RWPE2 (cell line): Measurements from ENCODE around the gene DPPA5.
A peak's percentile ranks its signal among the peaks of the same experiment; 100 is the strongest.

ENCODE experiments used
- ATAC-seq: fragments of 200-7000 bp; cut with Tn5 transposase; 3 replicates; pipeline ENCODE4 v1.9.1; 2021; ENCODE audit warnings: low read depth
- DNase-seq: peaks from one replicate; pipeline ENCODE4 v3.0.0-alpha.2; 2020; ENCODE audit warnings: low spot score
- H3K27ac ChIP-seq: fragments of 450-650 bp; 2 replicates; pipeline ENCODE4 v1.5.1; 2017; ENCODE audit warnings: mild to moderate bottlenecking; ENCODE audit not compliant: poor library complexity, severe bottlenecking
- H3K27me3 ChIP-seq: fragments of 250-450 bp; sonication (Bioruptor Pico); 2 replicates; pipeline ENCODE4 v1.5.1; 2021; ENCODE audit warnings: mild to moderate bottlenecking, moderate library complexity; ENCODE audit not compliant: insufficient read depth, poor library complexity, severe bottlenecking
- H3K36me3 ChIP-seq: fragments of 250-450 bp; sonication (Bioruptor Pico); 2 replicates; pipeline ENCODE4 v1.5.1; 2020; ENCODE audit warnings: low read depth, mild to moderate bottlenecking, moderate library complexity
- H3K4me1 ChIP-seq: fragments of 250-450 bp; sonication (Bioruptor Pico); 2 replicates; pipeline ENCODE4 v1.5.1; 2021; ENCODE audit warnings: mild to moderate bottlenecking, moderate library complexity; ENCODE audit not compliant: insufficient read depth, poor library complexity, severe bottlenecking
- H3K4me3 ChIP-seq: fragments of 250-450 bp; sonication (Bioruptor Pico); 2 replicates; pipeline ENCODE4 v1.5.1; 2021; ENCODE audit warnings: mild to moderate bottlenecking, moderate library complexity; ENCODE audit not compliant: severe bottlenecking
- H3K9me3 ChIP-seq: fragments of 250-450 bp; sonication (Bioruptor Pico); 2 replicates; pipeline ENCODE4 v1.5.1; 2021; ENCODE audit warnings: mild to moderate bottlenecking, moderate library complexity; ENCODE audit not compliant: severe bottlenecking
- TF ChIP-seq, protein P1 (sequence below): fragments of 450-650 bp; IDR thresholded peaks from one replicate; pipeline ENCODE4 v1.5.1; 2017; ENCODE audit warnings: mild to moderate bottlenecking, moderate library complexity; ENCODE audit not compliant: poor library complexity, severe bottlenecking

DPPA5 gene

GRCh38 chr6:73341335-73341734, 12.7 kb downstream of the DPPA5 start:
- no peaks in the 10 kb centered on the region for H3K9me3 ChIP-seq
- no peaks in the 10 kb centered on the region for H3K27me3 ChIP-seq
- H3K4me3 ChIP-seq, result no peak overlapping the region
- no peaks in the 10 kb centered on the region for H3K4me1 ChIP-seq
- DNase-seq (no peak), ATAC-seq (no peak)
- TF ChIP-seq, protein P1, sequence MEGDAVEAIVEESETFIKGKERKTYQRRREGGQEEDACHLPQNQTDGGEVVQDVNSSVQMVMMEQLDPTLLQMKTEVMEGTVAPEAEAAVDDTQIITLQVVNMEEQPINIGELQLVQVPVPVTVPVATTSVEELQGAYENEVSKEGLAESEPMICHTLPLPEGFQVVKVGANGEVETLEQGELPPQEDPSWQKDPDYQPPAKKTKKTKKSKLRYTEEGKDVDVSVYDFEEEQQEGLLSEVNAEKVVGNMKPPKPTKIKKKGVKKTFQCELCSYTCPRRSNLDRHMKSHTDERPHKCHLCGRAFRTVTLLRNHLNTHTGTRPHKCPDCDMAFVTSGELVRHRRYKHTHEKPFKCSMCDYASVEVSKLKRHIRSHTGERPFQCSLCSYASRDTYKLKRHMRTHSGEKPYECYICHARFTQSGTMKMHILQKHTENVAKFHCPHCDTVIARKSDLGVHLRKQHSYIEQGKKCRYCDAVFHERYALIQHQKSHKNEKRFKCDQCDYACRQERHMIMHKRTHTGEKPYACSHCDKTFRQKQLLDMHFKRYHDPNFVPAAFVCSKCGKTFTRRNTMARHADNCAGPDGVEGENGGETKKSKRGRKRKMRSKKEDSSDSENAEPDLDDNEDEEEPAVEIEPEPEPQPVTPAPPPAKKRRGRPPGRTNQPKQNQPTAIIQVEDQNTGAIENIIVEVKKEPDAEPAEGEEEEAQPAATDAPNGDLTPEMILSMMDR, result no peak
- H3K36me3 ChIP-seq, result no peaks in the 10 kb centered on the region
- H3K27ac ChIP-seq, result no peak overlapping the region

DNA sequence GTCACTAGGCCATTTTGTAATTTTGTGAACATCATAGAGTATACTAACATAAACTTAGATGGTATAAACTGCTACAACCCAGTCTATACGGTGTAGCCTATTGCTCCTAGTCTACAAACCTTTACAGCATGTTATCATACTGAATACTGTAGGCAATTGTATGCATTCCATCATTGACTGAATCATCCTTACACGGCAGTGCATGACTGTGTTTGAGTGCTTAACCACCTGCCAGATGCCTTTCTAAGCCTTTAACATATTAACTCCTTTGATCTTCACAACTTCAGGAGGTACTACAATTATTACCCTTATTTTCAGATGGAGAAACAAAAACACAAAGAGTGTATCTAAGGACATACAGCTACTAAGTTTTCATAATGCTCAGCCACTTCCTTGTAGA, 14.0 kb downstream of the DPPA5 start:
- ATAC-seq (peak; percentile 80), DNase-seq (no peak)
- Histone ChIP-seq H3K27me3 (no peaks in the 10 kb centered on the region), H3K4me1 (no peaks in the 10 kb centered on the region), H3K36me3 (no peaks in the 10 kb centered on the region), H3K27ac (no peak overlapping the region), H3K4me3 (no peak overlapping the region), H3K9me3 (no peaks in the 10 kb centered on the region)
- TF ChIP-seq, protein P1, result no peak

- no peak for DNase-seq
- TF ChIP-seq, protein P1, result no peak
- no peak overlapping the region for H3K4me3 ChIP-seq
- H3K27ac ChIP-seq, result no peak overlapping the region
- no peaks in the 10 kb centered on the region for H3K4me1 ChIP-seq
- ATAC-seq, result peak; percentile 60; the same call in 2 of the 3 replicates
- no peaks in the 10 kb centered on the region for H3K9me3 ChIP-seq
- H3K27me3 ChIP-seq, result no peaks in the 10 kb centered on the region
- no peaks in the 10 kb centered on the region for H3K36me3 ChIP-seq
These were observed 14.7 kb downstream of the DPPA5 start for GRCh38 chr6:73339340-73339739.

- TF ChIP-seq, protein P1, result no peak
- no peak for ATAC-seq
- no peaks in the 10 kb centered on the region for H3K9me3 ChIP-seq
These were observed 24.9 kb downstream of the DPPA5 start for GRCh38 chr6:73329201-73329600.

GRCh38 chr6:73328790-73329189, 25.3 kb downstream of the DPPA5 start:
- Histone ChIP-seq H3K4me3 (no peak overlapping the region), H3K36me3 (no peaks in the 10 kb centered on the region), H3K4me1 (no peaks in the 10 kb centered on the region), H3K9me3 (no peaks in the 10 kb centered on the region), H3K27me3 (no peaks in the 10 kb centered on the region), H3K27ac (no peak overlapping the region)
- DNase-seq (no peak), ATAC-seq (no peak)
- TF ChIP-seq, protein P1, result no peak

More at GRCh38 chr6:73329201-73329600, 24.9 kb downstream of the DPPA5 start:
- no peak overlapping the region for H3K27ac ChIP-seq
- H3K36me3 ChIP-seq, result no peaks in the 10 kb centered on the region
- no peaks in the 10 kb centered on the region for H3K27me3 ChIP-seq
- no peak for DNase-seq
- no peaks in the 10 kb centered on the region for H3K4me1 ChIP-seq
- H3K4me3 ChIP-seq, result no peak overlapping the region
